OCI-LY1 (cell line): ENCODE data around the gene SMYD5.
"Not testable (repeated sequence)": the region's sequence is repeated elsewhere in the genome, so short reads cannot be mapped to it uniquely, and the experiment has no call there.

Source experiments
- CTCF ChIP-seq: fragments of 200-600 bp; sonication (generic), shearing (Covaris generic); IDR thresholded peaks from 2 replicates; pipeline ENCODE4 v1.5.1; 2017; ENCODE audit warnings: mild to moderate bottlenecking, antibody characterized with exemption, low read length, moderate library complexity, mixed read lengths
- EZH2 ChIP-seq: fragments of 200-600 bp; sonication (generic), shearing (Covaris generic); IDR thresholded peaks from 2 replicates; pipeline ENCODE4 v1.8.0; 2017; ENCODE audit warnings: borderline replicate concordance, mixed run types, mild to moderate bottlenecking, antibody characterized with exemption, low read length, moderate library complexity, mixed read lengths

- TF ChIP-seq CTCF, EZH2: not testable (repeated sequence)
Observed at GRCh38 chr2:73262691-73263429, 48.8 kb downstream of the SMYD5 start.
